NCI-H2029 treated with DMSO at 0.1 percent for 48 hours (cell line): Measurements from ENCODE around the gene PDZD4.
A peak's percentile ranks its signal among the peaks of the same experiment; 100 is the strongest.

Experiments
- DNase-seq: peaks from one replicate; lab custom pipeline; 2025; lab: John Stamatoyannopoulos, UW

The PDZD4 gene

DNA sequence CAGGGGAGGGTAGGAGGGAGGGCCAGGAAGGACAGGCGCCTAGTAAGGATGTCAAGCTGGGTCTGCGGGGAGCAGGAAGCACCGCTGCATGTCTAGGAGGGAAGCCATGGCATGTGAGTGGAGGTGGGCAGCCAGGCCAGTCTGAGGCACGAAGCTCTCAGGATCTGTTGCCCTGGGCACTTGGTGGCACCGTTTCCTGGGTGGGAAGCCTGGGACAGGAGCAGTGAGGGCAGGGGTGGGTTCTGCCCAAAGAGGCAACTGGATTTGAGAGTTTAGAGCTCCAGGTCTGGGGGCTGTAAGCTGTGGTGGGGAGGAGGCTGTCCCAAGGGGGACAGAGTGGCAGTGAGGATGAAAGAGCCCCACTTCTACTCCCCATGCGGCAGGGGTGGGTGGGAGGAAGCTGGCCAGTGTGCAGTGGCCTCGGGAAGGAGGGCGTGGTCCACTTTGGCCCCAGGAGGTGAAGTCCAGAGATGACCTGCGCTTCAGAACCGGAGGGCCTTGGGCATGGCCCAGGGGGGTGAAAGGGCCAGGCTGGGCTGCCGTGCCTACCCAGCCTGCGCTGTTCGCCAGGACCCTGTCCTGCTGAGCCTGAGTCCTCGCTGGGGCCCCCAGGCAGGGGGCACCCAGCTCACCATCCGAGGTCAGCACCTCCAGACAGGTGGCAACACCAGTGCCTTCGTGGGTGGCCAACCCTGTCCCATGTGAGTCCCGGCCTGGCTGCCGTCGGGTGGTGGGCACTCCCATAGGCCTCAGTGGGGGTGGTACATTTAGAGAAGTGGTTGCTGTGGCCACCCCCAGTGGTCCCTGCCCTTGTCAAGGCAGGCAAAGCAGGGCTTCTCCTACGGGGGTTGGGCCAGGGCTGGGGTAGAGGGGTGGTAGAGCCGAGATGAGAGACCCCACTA, 57.8 kb downstream of the PDZD4 start:
- no peak for DNase-seq

DNA sequence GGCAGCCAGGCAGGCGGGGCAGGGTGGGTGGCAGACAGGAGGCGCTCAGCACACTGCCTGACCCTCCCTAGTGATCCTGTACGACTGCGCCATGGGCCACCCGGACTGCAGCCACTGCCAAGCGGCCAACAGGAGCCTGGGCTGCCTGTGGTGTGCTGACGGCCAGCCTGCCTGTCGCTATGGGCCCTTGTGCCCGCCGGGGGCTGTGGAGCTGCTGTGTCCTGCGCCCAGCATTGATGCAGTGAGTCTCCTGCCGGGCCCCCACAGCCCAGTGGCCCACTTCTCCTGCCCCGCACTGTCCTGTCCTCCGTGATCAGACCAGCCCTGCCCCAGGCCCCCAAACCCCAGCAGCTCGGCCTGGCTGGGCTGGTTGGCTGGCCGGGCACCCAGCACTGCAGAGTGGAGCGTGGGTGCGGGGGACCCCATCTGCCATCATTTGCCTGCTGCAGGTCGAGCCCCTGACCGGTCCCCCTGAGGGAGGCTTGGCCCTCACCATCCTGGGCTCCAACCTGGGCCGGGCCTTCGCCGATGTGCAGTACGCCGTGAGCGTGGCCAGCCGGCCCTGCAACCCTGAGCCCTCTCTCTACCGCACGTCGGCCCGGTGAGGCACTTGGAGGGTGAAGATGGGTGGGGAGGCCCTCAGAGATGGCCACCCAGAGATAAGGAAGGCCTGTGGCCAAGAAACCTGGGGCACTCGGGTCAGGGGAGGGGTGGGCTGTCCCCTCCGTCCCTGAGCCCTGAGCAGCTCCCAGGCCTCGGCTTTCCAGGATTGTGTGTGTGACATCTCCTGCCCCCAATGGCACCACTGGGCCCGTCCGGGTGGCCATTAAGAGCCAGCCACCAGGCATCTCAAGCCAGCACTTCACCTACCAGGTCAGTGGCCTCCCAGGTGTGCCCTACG, 58.7 kb downstream of the PDZD4 start:
- DNase-seq, result no peak

GRCh38 chrX:153770601-153771414, 59.5 kb downstream of the PDZD4 start:
- DNase-seq, result no peak

DNA sequence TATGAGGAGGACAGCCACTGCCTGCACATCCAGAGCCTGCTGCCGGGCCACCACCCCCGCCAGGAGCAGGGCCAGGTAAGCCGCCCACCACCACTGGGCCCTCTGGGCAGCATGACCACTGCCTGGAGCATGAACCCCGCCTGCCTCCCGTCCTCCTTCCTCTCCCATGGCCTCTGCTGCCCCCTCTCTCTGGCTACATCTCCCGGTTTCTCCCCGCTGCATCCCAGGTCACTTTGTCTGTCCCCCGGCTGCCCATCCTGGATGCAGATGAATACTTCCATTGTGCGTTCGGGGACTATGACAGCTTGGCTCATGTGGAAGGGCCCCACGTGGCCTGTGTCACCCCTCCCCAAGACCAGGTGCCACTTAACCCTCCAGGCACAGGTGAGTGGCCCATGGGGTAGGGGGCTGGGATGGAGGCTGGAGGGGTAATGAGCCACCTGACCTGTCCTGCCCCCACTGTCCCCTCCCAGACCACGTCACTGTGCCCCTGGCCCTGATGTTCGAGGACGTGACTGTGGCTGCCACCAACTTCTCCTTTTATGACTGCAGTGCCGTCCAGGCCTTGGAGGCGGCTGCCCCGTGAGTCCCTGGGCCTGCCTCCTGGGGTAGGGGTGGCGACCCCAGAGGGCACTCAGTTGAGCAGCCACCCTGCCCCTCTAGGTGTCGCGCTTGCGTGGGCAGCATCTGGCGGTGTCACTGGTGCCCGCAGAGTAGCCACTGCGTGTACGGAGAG, 60.3 kb downstream of the PDZD4 start:
- no peak for DNase-seq

DNA sequence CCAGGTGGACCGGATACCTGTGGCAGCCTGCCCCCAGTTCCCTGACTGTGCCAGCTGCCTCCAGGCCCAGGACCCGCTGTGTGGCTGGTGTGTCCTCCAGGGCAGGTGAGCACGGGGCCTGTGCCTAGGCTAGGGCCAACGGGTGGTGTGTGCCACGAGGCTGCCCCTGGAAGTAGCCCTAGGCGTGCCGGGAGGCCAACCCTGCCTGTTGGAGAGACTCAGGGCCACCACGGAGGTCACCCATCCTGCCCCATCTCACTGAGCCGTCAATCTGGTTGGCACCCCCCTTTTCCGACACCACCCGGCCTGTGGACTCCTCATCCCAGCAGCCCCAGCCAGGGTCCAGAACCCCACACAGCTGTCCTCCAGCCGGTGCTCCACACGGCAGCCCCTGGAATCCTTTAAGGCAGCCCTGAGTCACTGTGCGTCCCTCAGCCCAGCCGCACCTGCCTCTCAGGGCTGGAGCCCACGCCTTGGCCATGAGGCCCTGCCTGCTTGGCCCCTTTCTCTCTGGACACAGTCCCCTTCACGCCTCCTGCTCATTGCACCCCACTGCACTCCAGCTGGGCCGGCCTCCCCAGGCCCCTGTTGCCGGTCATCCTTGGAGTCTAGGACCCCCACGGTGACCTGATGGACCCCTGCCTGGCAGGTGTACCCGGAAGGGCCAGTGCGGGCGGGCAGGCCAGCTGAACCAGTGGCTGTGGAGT, 61.0 kb downstream of the PDZD4 start:
- DNase-seq, result no peak

DNA sequence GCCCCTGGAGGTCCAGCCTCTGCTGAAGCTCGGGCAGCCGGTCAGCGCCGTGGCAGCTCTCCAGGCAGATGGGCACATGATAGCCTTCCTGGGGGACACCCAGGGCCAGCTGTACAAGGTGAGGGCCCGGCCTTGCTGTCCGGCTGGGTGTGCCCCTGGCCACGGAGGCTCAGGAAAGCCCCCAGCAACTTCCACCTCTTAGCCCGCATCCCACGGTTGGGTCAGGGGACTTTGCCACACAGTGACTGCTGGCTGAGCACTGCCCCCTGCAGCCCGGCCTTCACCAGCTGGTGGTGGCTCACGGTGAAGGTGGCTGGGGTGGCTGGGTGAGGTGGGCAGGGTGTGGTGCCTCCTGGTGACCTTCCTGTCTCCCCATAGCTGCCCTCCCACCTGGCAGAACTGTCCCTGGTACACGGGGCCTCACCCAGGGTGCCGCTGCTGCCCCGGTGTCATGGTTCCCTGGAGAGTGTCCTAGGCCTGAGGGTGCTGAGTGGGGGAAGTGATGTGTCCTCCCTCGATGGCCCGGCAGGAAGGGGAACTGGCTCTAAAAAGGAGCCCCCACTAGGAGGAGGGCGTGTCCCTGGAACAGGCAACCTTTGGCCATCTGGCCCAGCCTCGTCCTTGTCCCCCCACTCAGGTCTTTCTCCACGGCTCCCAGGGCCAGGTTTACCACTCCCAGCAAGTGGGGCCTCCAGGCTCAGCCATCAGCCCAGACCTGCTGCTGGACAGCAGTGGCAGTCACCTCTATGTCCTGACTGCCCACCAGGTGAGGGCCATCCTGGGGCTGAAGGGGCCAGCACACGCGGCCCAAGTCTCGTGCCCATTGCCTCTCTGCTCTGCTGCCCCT, 61.8 kb downstream of the PDZD4 start:
- DNase-seq, result no peak

GRCh38 chrX:153767674-153768055, 62.7 kb downstream of the PDZD4 start:
- DNase-seq, result no peak

- DNase-seq, result no peak
Observed at GRCh38 chrX:153766871-153767673, 63.3 kb downstream of the PDZD4 start.

DNA sequence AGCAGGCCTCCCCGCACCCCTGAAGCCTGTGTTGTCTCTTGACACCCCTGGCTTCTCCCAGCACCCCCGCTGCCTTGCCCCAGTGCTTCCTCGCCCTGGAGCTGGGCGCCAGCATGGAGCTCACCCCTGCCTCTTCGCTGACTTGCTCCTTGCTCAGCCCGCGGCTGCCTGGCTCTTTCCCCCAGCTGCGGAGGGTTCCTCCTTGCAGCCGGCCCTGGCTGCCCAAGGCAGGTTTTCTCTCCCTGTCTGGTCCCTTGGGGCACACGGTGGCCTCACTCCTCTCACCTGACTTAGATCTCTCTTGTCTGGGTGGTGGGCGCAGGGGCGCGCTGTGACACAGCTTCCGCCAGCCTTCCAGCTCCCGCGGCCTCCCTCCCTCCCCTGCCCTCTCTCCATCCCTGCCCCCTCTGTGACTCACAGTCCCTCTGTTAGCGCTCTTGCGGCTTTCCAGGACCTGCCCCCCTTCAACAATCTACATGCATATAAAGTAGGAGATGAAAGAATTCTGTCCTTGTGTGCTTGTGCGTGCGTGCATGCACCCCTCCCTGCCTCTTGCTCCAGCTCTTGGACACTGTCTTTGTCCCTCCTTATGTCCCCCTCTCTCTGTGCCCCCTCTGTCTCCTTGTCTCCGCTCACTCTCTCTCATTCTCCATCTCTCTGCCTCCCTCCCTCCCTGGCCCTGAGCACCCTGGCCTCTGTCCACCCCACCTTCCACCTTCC, 64.1 kb downstream of the PDZD4 start:
- no peak for DNase-seq

GRCh38 chrX:153765138-153766079, 64.9 kb downstream of the PDZD4 start:
- no peak for DNase-seq

DNA sequence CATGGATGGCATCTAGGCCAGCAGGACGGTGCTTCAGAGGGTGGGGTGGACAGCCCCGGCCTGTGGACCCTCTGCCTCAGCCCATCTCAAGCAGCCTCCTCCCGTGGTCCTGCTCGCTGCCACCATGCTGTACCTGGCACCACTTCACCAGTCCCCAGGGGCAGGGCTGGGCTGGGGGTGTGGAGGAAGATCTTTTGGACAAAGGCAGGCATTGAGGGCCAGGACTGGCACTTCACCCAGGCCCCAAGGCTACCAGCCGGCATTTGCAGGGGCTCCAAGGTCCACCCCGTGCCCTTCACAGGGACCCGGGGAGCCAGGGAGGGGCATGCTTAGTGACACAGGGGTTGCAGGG, 65.6 kb downstream of the PDZD4 start:
- DNase-seq, result no peak

GRCh38 chrX:153763989-153764755, 66.2 kb downstream of the PDZD4 start, which contains the start of gene PLXNB3:
Gene PLXNB3 (plus strand): TSS chrX:153764249. CDS start chrX:153765536, 1,287 bp downstream.
- DNase-seq, result peak; percentile 40

- DNase-seq, result no peak
Observed at GRCh38 chrX:153763298-153763932, 66.9 kb downstream of the PDZD4 start.

GRCh38 chrX:153762626-153763173, 67.6 kb downstream of the PDZD4 start:
- no peak for DNase-seq

DNA sequence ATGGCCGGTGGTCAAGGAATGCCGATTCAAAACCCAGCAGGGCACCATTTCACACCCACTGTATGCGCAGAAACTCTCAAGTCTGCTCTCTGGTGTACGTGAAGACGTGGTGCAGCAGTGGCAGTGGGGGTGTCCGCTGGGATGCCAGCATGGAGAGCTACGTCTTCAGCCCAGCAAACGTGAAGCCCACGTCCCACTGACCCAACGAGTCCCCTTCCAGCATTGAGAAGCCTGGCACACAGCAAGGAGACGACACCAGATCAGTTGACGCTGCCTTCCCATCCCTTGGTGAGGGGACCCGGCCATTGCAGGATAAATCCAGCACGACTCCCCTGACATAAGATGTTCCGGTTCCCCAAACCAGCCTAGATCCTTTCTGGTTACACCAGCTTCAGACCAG, 68.5 kb downstream of the PDZD4 start:
- no peak for DNase-seq

DNA sequence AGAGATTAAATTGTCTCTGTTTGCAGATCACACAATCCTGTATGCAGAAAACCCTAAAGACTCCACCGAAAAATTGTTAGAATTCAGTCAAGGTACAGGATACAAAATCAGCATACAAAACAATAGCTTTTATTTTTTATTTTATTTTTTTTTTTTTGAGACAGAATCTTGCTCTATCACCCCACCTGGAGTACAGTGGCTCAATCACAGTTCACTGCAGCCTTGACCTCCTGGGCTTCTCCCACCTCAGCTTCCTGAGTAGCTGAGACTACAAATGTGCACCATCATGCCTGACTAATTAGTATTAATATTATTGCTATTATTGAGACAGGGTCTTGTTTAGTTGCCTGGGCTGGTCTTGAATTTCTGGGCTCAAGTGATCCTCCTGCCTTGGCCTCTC, 75.2 kb downstream of the PDZD4 start:
- DNase-seq, result no peak
